ENCODE measurements around the gene TDRD10.
"Not testable (repeated sequence)": the region's sequence is repeated elsewhere in the genome, so short reads cannot be mapped to it uniquely, and the experiment has no call there.

Gene TDRD10

GRCh38 chr1:154479764-154480421, 22.1 kb upstream of the TDRD10 start:
- DNase-seq (ENCODE audit: low read depth): peak; percentile 74

- no peak for DNase-seq (ENCODE audit: low read depth)
Observed at GRCh38 chr1:154481053-154481452, 21.0 kb upstream of the TDRD10 start.

GRCh38 chr1:154483941-154484803, 17.8 kb upstream of the TDRD10 start:
- no peak for DNase-seq (ENCODE audit: low read depth)

- DNase-seq (ENCODE audit: low read depth): no peak
Observed at GRCh38 chr1:154485106-154485505, 16.9 kb upstream of the TDRD10 start.

- no peak for DNase-seq (ENCODE audit: low read depth)
Observed at GRCh38 chr1:154485910-154486496, 16.0 kb upstream of the TDRD10 start.

- DNase-seq (ENCODE audit: low read depth): not testable (repeated sequence)
Observed at GRCh38 chr1:154486756-154487155, 15.3 kb upstream of the TDRD10 start.

- no peak for DNase-seq (ENCODE audit: low read depth)
Observed at GRCh38 chr1:154488922-154489321, 13.1 kb upstream of the TDRD10 start.

GRCh38 chr1:154489695-154490274, 12.2 kb upstream of the TDRD10 start:
- no peak for DNase-seq (ENCODE audit: low read depth)

GRCh38 chr1:154490317-154490716, 11.7 kb upstream of the TDRD10 start:
- DNase-seq (ENCODE audit: low read depth): no peak

- no peak for DNase-seq (ENCODE audit: low read depth)
Observed at GRCh38 chr1:154492115-154492514, 9.9 kb upstream of the TDRD10 start.

- no peak for DNase-seq (ENCODE audit: low read depth)
Observed at GRCh38 chr1:154493276-154493675, 8.7 kb upstream of the TDRD10 start.

- no peak for DNase-seq (ENCODE audit: low read depth)
Observed at GRCh38 chr1:154495496-154496273, 6.3 kb upstream of the TDRD10 start.

- DNase-seq (ENCODE audit: low read depth): no peak
Observed at GRCh38 chr1:154496383-154496782, 5.6 kb upstream of the TDRD10 start.

GRCh38 chr1:154497026-154497806, 4.8 kb upstream of the TDRD10 start:
- no peak for DNase-seq (ENCODE audit: low read depth)

- DNase-seq (ENCODE audit: low read depth): no peak
Observed at GRCh38 chr1:154499446-154499845, 2.6 kb upstream of the TDRD10 start.

GRCh38 chr1:154500533-154500932, 1.5 kb upstream of the TDRD10 start:
- no peak for DNase-seq (ENCODE audit: low read depth)

GRCh38 chr1:154501423-154502065, 475 bp upstream of the TDRD10 start:
- DNase-seq (ENCODE audit: low read depth): no peak

GRCh38 chr1:154502744-154503115, 711 bp downstream of the TDRD10 start:
- no peak for DNase-seq (ENCODE audit: low read depth)

GRCh38 chr1:154503898-154504297, 1.9 kb downstream of the TDRD10 start:
- DNase-seq (ENCODE audit: low read depth): no peak

- DNase-seq (ENCODE audit: low read depth): no peak
Observed at GRCh38 chr1:154512760-154513159, 10.7 kb downstream of the TDRD10 start.

Measured in GM04504 (cell line).